HepG2 (cell line): ENCODE measurements around the gene LYRM1. TPM values are rescaled to one million over a fixed set of nuclear protein-coding genes. Genes with fewer than 3 reads are reported as not detected.

ENCODE experiments used
- BRCA1 ChIP-seq: sonication (generic); formaldehyde crosslinking; IDR thresholded peaks from 2 replicates; pipeline ENCODE4 v1.4.0; 2020; ENCODE audit warnings: missing genetic modification reagents
- CCDC6 ChIP-seq: sonication (generic); formaldehyde crosslinking; IDR thresholded peaks from 2 replicates; pipeline ENCODE4 v1.8.1; 2022; ENCODE audit warnings: mild to moderate bottlenecking, missing genetic modification reagents, moderate library complexity
- CENPT ChIP-seq: sonication (generic); formaldehyde crosslinking; IDR thresholded peaks from 2 replicates; pipeline ENCODE4 v1.8.0; 2022; ENCODE audit warnings: low read depth, mild to moderate bottlenecking, moderate library complexity, missing genetic modification reagents
- DPF2 ChIP-seq: sonication (generic); formaldehyde crosslinking; IDR thresholded peaks from 2 replicates; pipeline ENCODE4 v1.4.0; 2020; ENCODE audit warnings: mild to moderate bottlenecking, low read depth, missing genetic modification reagents, borderline replicate concordance
- ELF4 ChIP-seq: sonication (generic); formaldehyde crosslinking; IDR thresholded peaks from 2 replicates; pipeline ENCODE4 v1.5.0; 2020; ENCODE audit warnings: missing genetic modification reagents, mild to moderate bottlenecking, moderate library complexity, borderline replicate concordance
- GPN1 ChIP-seq: sonication (generic); formaldehyde crosslinking; IDR thresholded peaks from 2 replicates; pipeline ENCODE4 v1.5.1; 2020; ENCODE audit warnings: missing genetic modification reagents, borderline replicate concordance
- HNF1B ChIP-seq: sonication (generic); formaldehyde crosslinking; IDR thresholded peaks from 2 replicates; pipeline ENCODE4 v1.5.1; 2020; ENCODE audit warnings: mild to moderate bottlenecking, moderate library complexity, missing genetic modification reagents
- IRX3 ChIP-seq: sonication (generic); formaldehyde crosslinking; IDR thresholded peaks from 2 replicates; pipeline ENCODE4 v1.8.1; 2023; ENCODE audit warnings: mild to moderate bottlenecking, low read depth, missing genetic modification reagents, borderline replicate concordance
- KMT2A ChIP-seq: sonication (generic); formaldehyde crosslinking; IDR thresholded peaks from 2 replicates; pipeline ENCODE4 v1.4.0; 2020; ENCODE audit warnings: missing genetic modification reagents
- KMT2B ChIP-seq: IDR thresholded peaks from 2 replicates; pipeline ENCODE4 v1.6.1; 2016; ENCODE audit warnings: missing genetic modification reagents, missing compliant biosample characterization
- MED1 ChIP-seq: sonication (generic); formaldehyde crosslinking; IDR thresholded peaks from 2 replicates; pipeline ENCODE4 v1.4.0; 2020; ENCODE audit warnings: missing genetic modification reagents
- NR2F1 ChIP-seq, 2 experiments: fragments of 450-650 bp in 1 of 2; formaldehyde crosslinking in 1 of 2; IDR thresholded peaks; 2 replicates each; pipeline versions ENCODE4 v1.5.0 to v1.6.1; 2016 to 2020; ENCODE audit warnings: mild to moderate bottlenecking in 1 of 2, missing compliant biosample characterization in 1 of 2, missing genetic modification reagents in 1 of 2, moderate library complexity in 1 of 2
- RBAK ChIP-seq: sonication (generic); formaldehyde crosslinking; IDR thresholded peaks from 2 replicates; pipeline ENCODE4 v1.5.1; 2020; ENCODE audit warnings: mild to moderate bottlenecking, missing genetic modification reagents
- SCMH1 ChIP-seq: sonication (generic); formaldehyde crosslinking; IDR thresholded peaks from 2 replicates; pipeline ENCODE4 v1.9.0; 2021; ENCODE audit warnings: missing genetic modification reagents, mild to moderate bottlenecking, borderline replicate concordance
- SMARCC2 ChIP-seq: fragments of 450-650 bp; IDR thresholded peaks from 2 replicates; pipeline ENCODE4 v1.6.1; 2017; ENCODE audit warnings: antibody characterized with exemption, mild to moderate bottlenecking
- ZFX ChIP-seq: sonication (generic); formaldehyde crosslinking; IDR thresholded peaks from 2 replicates; pipeline ENCODE4 v1.4.0; 2020; ENCODE audit warnings: mild to moderate bottlenecking, low read depth, missing genetic modification reagents, moderate library complexity
- ZNF274 ChIP-seq: sonication (generic); formaldehyde crosslinking; IDR thresholded peaks from 2 replicates; pipeline ENCODE4 v1.5.1; 2020; ENCODE audit warnings: mild to moderate bottlenecking, missing genetic modification reagents
- ZNF343 ChIP-seq: sonication (generic); formaldehyde crosslinking; IDR thresholded peaks from 2 replicates; pipeline ENCODE4 v1.4.0; 2020; ENCODE audit warnings: mild to moderate bottlenecking, missing genetic modification reagents
- ZNF367 ChIP-seq: sonication (generic); formaldehyde crosslinking; IDR thresholded peaks from 2 replicates; pipeline ENCODE4 v1.4.0; 2020; ENCODE audit warnings: missing genetic modification reagents, borderline replicate concordance
- ZNF382 ChIP-seq: sonication (generic); formaldehyde crosslinking; IDR thresholded peaks from 2 replicates; pipeline ENCODE4 v1.5.0; 2020; ENCODE audit warnings: missing genetic modification reagents, mild to moderate bottlenecking, borderline replicate concordance
- ZNF383 ChIP-seq: sonication (generic); formaldehyde crosslinking; IDR thresholded peaks from 2 replicates; pipeline ENCODE4 v1.4.0; 2020; ENCODE audit warnings: missing genetic modification reagents, mild to moderate bottlenecking, borderline replicate concordance
- ZNF598 ChIP-seq: sonication (generic); formaldehyde crosslinking; IDR thresholded peaks from 2 replicates; pipeline ENCODE4 v1.5.1; 2020; ENCODE audit warnings: mild to moderate bottlenecking, missing genetic modification reagents, borderline replicate concordance
- ZNF724P ChIP-seq: sonication (generic); formaldehyde crosslinking; IDR thresholded peaks from 2 replicates; pipeline ENCODE4 v1.8.0; 2022; ENCODE audit warnings: missing genetic modification reagents, borderline replicate concordance
- ZNF781 ChIP-seq: sonication (generic); formaldehyde crosslinking; IDR thresholded peaks from 2 replicates; pipeline ENCODE4 v1.5.1; 2020; ENCODE audit warnings: borderline replicate concordance, mild to moderate bottlenecking, missing genetic modification reagents; ENCODE audit errors: not compliant biosample characterization
- polyA plus RNA-seq, 8 experiments: library from polyadenylated mRNA; depleted of rRNA in 3 of 8; stranded (reverse) in 7 of 8; unstranded in 1 of 8; fragments of >200 nt; fragmentation: Illumina TruSeq in 4 of 8; extraction: Trizol in 4 of 8; gene quantifications; 2 replicates each; pipeline versions ENCODE4 v1.2.1 to v1.2.3, GENCODE V29; 2011 to 2016; ENCODE audit warnings: low read depth in 4 of 8, missing spikeins in 1 of 8, mixed read lengths in 1 of 8; ENCODE audit not compliant: insufficient read depth in 1 of 8
- total RNA-seq, 5 experiments: library from RNA; depleted of rRNA; stranded (reverse); fragments of >200 nt; fragmentation: Illumina TruSeq; extraction: Trizol; gene quantifications; 2 replicates each; pipeline ENCODE4 v1.2.3, GENCODE V29; 2016; ENCODE audit warnings: low read depth in 1 of 5
- TF ChIP-seq, protein P1 (sequence below): IDR thresholded peaks from 2 replicates; pipeline ENCODE4 v1.6.1; 2016; ENCODE audit warnings: missing biosample characterization, missing genetic modification reagents, low read depth
- TF ChIP-seq, protein P2 (sequence below): sonication (generic); formaldehyde crosslinking; conservative IDR thresholded peaks from 2 replicates; pipeline ENCODE4 v1.4.0; 2020; ENCODE audit warnings: missing genetic modification reagents

The LYRM1 gene
- total and polyA plus RNA-seq, 2 of the 13 experiments (the other 11 are each of a cell fraction or from before 2014, with no cell fraction given) = 59.2 to 82.6 TPM

DNA sequence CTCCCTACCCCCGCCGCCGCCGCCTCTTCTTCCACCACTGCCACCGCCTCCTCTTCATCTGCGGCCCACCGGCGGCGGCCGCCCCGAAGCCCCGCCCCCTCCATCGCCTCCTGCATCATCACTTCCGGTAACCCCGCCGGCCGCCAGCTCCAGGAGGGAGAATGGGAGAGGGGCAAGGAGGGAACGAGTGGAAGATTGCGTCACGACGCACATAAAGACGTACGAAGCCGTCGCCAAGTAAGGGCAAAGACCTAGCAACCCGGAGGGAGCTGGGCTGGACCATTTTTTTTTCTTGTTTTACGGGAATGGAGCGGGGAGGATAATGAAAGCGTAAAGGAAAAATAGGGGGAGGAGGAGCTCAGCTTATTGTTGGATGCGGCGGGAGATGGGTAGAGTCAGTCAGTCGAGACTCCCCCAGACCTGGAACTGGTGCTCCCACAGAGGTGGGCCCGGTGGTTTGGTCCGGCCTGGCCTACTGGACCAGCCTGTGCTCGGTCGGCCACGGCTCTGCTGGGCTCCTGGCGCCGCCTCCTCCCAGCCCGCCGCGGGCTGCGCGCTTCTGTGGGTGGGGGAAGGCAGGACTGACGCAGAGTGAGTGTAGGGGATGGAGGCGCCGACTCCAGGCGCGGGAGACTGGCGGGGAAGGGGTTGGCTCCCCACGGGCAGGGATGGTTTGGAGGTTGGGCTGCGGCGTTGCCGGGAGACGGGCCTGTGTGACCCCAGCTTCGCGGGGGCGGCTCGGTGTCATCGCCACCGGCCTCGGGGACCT is at the start of gene LYRM1, which contains the start of gene DCUN1D3 (continued):
- TF ChIP-seq ZNF274 (CRISPR knock-in tag) = peak; percentile 89; the same call in 1 of the 2 replicates
- peak; percentile 88 for TF ChIP-seq ZNF781 (CRISPR knock-in tag)
- TF ChIP-seq ZNF382 (CRISPR knock-in tag) = no peak
- peak; percentile 92 for TF ChIP-seq ZNF724P (CRISPR knock-in tag)
- TF ChIP-seq CCDC6 = peak; percentile 23; the same call in 1 of the 2 replicates
- TF ChIP-seq SCMH1 (CRISPR knock-in tag) = no peak
- no peak; the same call in 1 of the 2 replicates for TF ChIP-seq ZNF367 (CRISPR knock-in tag)
- TF ChIP-seq IRX3 (CRISPR knock-in tag) = no peak
- TF ChIP-seq ZNF343 = no peak; the same call in 1 of the 2 replicates
- TF ChIP-seq NR2F1 (CRISPR knock-in tag; IDR thresholded peaks at IDR 0.05) = peak in 1 of 2 experiments; percentile 17; a peak in 1 of 4 replicates
- TF ChIP-seq, protein P1, sequence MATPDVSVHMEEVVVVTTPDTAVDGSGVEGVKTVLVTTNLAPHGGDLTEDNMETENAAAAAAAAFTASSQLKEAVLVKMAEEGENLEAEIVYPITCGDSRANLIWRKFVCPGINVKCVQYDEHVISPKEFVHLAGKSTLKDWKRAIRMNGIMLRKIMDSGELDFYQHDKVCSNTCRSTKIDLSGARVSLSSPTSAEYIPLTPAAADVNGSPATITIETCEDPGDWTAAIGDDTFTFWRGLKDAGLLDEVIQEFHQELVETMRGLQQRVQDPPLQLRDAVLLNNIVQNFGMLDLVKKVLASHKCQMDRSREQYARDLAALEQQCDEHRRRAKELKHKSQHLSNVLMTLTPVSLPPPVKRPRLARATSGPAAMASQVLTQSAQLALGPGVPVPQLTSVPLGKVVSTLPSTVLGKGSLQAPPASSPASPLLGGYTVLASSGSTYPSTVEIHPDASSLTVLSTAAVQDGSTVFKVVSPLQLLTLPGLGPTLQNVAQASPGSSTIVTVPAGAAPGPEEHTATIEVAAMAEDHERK (CRISPR knock-in tag) = peak; percentile 98
- TF ChIP-seq KMT2B (CRISPR knock-in tag) = peak; percentile 81
- peak; percentile 73; the same call in 1 of the 2 replicates for TF ChIP-seq ZNF598
- TF ChIP-seq MED1 (CRISPR knock-in tag) = peak; percentile 29; the same call in 1 of the 2 replicates
- TF ChIP-seq BRCA1 = peak; percentile 92
- TF ChIP-seq HNF1B = no peak; the same call in none of the 2 replicates
- no peak for TF ChIP-seq DPF2 (CRISPR knock-in tag)
- TF ChIP-seq ZNF383 (CRISPR knock-in tag) = no peak; the same call in 1 of the 2 replicates
- no peak for TF ChIP-seq SMARCC2
- TF ChIP-seq RBAK = peak; percentile 72; the same call in 1 of the 2 replicates
- no peak for TF ChIP-seq CENPT (CRISPR knock-in tag)
- TF ChIP-seq ZFX (CRISPR knock-in tag) = peak; percentile 99
- peak; percentile 82 for TF ChIP-seq KMT2A (CRISPR knock-in tag)
- TF ChIP-seq GPN1 (CRISPR knock-in tag) = no peak; the same call in 1 of the 2 replicates
- no peak for TF ChIP-seq ELF4
- TF ChIP-seq, protein P2, sequence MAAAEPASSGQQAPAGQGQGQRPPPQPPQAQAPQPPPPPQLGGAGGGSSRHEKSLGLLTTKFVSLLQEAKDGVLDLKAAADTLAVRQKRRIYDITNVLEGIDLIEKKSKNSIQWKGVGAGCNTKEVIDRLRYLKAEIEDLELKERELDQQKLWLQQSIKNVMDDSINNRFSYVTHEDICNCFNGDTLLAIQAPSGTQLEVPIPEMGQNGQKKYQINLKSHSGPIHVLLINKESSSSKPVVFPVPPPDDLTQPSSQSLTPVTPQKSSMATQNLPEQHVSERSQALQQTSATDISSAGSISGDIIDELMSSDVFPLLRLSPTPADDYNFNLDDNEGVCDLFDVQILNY (CRISPR knock-in tag) = peak; percentile 81
